ENCODE results near the gene DDX42. TPM values are rescaled to one million over a fixed set of nuclear protein-coding genes. Genes with fewer than 3 reads are reported as not detected.

Gene DDX42
- total RNA-seq, 1 experiment from 2014 or later = 184 TPM

DNA sequence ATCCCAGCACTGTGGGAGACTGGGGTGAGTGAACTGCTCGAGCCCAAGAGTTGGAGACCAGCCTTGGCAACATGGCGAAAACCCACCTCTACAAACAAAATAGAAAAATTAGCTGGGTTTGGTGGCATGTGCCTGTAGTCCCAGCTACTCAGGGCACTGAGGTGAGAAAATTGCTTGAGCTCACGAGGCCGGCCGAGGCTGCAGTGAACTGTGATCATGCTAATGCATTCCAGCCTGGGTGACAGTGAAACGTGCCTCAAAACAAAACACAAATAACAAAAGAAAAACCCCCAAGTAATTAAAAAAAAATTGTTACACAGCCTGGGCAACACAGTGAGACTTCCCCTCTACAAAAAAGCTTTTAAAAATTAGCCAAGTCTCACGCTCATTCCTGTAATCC, 5.5 kb upstream of the DDX42 start:
- no peaks in the 10 kb centered on the region for H3K4me1 ChIP-seq (ENCODE audit: insufficient read depth, low read length)
- no peak overlapping the region for H3K9ac ChIP-seq (ENCODE audit: extremely low read depth, insufficient read length, low read length)
- no peaks in the 10 kb centered on the region for H3K9me3 ChIP-seq (ENCODE audit: control insufficient read depth, low read depth, low read length)
- H2BK12ac ChIP-seq (ENCODE audit: insufficient read length, low read depth, low read length) = no peak overlapping the region
- Mint-ChIP-seq H3K27me3 (ENCODE audit: low read depth) (no peaks in the 10 kb centered on the region), H3K4me1 (peaks cover 9 to 15% of the 10 kb centered on the region in 2 experiments), H3K27ac (peak overlapping the region; percentile 44 to 88 (median 74); a peak in 5 of 7 replicates), H3K36me3 (ENCODE audit: insufficient read depth in 1 of 3, low read depth in 3 of 3) (peaks cover 22 to 35% (median 25%) of the 10 kb centered on the region in 3 experiments), H3K9me3 (no peaks in the 10 kb centered on the region), H3K4me3 (no peak overlapping the region)
- no peak overlapping the region for H2AK5ac ChIP-seq (ENCODE audit: insufficient read length, low read length)
- peaks cover 3% of the 10 kb centered on the region for H3K79me1 ChIP-seq (ENCODE audit: insufficient read depth, low read depth, low read length, poor library complexity, severe bottlenecking)
- H4K8ac ChIP-seq (replicated peaks; ENCODE audit: insufficient read length, low read depth, low read length) = no peak overlapping the region
- no peak overlapping the region for H3K4me2 ChIP-seq (ENCODE audit: insufficient read depth, insufficient read length, low read length)
- no peak overlapping the region for H3K27ac ChIP-seq (ENCODE audit: insufficient read length, low read depth, low read length)
- no peak overlapping the region for H3K18ac ChIP-seq (ENCODE audit: insufficient read length, low read depth, low read length)
- H2BK15ac ChIP-seq (ENCODE audit: low read depth, low read length) = no peak overlapping the region
- H3K14ac ChIP-seq (ENCODE audit: insufficient read depth, low read length) = no peak overlapping the region
- no peak overlapping the region for H4K91ac ChIP-seq (ENCODE audit: insufficient read length, low read depth, low read length)
- TF ChIP-seq, protein P1, sequence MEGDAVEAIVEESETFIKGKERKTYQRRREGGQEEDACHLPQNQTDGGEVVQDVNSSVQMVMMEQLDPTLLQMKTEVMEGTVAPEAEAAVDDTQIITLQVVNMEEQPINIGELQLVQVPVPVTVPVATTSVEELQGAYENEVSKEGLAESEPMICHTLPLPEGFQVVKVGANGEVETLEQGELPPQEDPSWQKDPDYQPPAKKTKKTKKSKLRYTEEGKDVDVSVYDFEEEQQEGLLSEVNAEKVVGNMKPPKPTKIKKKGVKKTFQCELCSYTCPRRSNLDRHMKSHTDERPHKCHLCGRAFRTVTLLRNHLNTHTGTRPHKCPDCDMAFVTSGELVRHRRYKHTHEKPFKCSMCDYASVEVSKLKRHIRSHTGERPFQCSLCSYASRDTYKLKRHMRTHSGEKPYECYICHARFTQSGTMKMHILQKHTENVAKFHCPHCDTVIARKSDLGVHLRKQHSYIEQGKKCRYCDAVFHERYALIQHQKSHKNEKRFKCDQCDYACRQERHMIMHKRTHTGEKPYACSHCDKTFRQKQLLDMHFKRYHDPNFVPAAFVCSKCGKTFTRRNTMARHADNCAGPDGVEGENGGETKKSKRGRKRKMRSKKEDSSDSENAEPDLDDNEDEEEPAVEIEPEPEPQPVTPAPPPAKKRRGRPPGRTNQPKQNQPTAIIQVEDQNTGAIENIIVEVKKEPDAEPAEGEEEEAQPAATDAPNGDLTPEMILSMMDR (conservative IDR thresholded peaks at IDR 0.05) = no peak
- DNase-seq = no peak
- peaks cover 40% of the 10 kb centered on the region; the same call in 1 of the 2 replicates for H3K79me2 ChIP-seq (ENCODE audit: insufficient read depth, low read length)
- no peaks in the 10 kb centered on the region for H3K23me2 ChIP-seq (ENCODE audit: insufficient read length, low read depth, low read length, poor library complexity, severe bottlenecking)
- no peak overlapping the region for H3T11ph ChIP-seq (ENCODE audit: low read length)
- no peak overlapping the region for H2AFZ ChIP-seq (ENCODE audit: low read length)
- no peaks in the 10 kb centered on the region for H4K20me1 ChIP-seq (ENCODE audit: control insufficient read depth, insufficient read depth, insufficient read length)
- H3K56ac ChIP-seq (ENCODE audit: insufficient read length, low read depth, low read length) = no peak overlapping the region
- no CpG with 5 or more reads among the region's 7 CpGs for WGBS (ENCODE audit: extremely low coverage, insufficient read length, low lambda C conversion rate)
- no peak overlapping the region for H2BK120ac ChIP-seq (ENCODE audit: low read depth, low read length, poor library complexity, severe bottlenecking)
- no peak overlapping the region for H3K4ac ChIP-seq (ENCODE audit: low read depth, low read length)
- H2BK5ac ChIP-seq (ENCODE audit: insufficient read length, low read length) = no peak overlapping the region
- no peak overlapping the region for H3K23ac ChIP-seq (ENCODE audit: insufficient read length, low read depth, low read length)
- no peak overlapping the region for H2BK20ac ChIP-seq (ENCODE audit: low read depth, low read length, poor library complexity, severe bottlenecking)
- H3K27me3 ChIP-seq (ENCODE audit: insufficient read depth, low read length) = no peaks in the 10 kb centered on the region
- no peak overlapping the region for H4K5ac ChIP-seq (ENCODE audit: insufficient read length, low read depth, low read length)
